NAMALWA (cell line): ENCODE results near the gene BTBD19.
"Not testable (repeated sequence)": the region's sequence is repeated elsewhere in the genome, so short reads cannot be mapped to it uniquely, and the experiment has no call there.

Experiments used
- DNase-seq: peaks from one replicate; pipeline ENCODE4 v3.0.0-alpha.2; 2015; ENCODE audit warnings: low spot score

Gene BTBD19

GRCh38 chr1:44788120-44788860, 20.0 kb upstream of the BTBD19 start, which contains the start of gene BEST4:
Gene BEST4, minus strand, starts transcription at chr1:44788170. Its CDS starts 465 bp downstream, at chr1:44787705.
- no peak for DNase-seq

DNA sequence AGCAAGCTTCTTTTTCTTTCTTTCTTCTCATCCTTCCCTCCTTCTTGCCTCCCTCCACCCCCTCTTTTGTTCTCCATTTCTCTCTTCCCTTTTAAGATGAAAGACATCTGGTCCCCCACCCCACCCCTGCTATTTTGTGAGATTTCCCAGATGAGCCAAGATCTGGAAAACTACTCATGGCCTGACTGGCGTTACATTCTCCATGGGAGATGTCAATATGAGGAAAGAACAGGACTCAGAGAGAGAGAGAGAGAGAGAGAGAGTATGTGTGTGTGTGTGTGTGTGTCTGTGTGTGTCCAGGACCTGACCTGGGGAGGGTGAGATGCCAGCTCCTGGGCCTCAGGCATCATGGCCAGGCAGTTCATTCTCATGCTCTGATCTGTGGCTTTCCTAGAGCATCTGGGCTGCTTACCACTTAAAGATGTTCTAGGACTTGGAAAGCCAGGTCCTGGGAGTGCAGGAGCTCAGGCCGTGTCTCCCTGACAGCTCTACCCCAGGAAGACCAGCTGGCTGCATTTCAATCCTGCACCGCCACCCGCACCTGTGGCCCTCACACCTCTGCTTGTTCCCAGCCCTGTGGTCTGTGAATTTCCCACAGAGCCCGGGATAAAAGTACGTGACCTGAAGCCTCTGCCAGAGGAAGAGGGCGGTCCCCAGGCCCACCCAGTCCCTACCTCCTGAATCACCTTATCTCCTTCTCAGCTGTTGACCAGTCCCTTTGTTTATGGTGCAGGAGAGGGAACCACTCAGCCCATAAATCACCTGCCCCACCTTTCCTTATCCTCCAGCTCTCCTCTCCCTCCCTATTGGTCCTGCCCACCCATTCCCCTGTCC, 17.1 kb upstream of the BTBD19 start:
- DNase-seq, result no peak

GRCh38 chr1:44792736-44793502, 15.4 kb upstream of the BTBD19 start:
- DNase-seq, result no peak

DNA sequence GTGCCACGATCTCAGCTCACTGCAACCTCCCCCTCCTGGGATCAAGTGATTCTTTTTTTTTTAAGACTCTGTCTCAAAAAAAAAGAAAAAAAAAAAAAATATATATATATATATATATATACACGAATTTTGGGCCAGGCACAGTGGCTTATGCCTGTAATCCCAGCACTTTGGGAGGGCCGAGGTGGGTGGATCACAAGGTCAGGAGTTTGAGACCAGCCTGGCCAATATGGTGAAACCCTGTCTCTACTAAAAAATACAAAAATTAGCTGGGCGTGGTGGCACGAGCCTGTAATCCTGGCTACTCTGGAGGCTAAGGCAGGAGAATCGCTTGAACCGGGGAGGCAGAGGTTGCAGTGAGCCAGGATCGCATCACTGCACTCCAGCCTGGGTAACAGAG, 10.4 kb upstream of the BTBD19 start:
- not testable (repeated sequence) for DNase-seq

DNA sequence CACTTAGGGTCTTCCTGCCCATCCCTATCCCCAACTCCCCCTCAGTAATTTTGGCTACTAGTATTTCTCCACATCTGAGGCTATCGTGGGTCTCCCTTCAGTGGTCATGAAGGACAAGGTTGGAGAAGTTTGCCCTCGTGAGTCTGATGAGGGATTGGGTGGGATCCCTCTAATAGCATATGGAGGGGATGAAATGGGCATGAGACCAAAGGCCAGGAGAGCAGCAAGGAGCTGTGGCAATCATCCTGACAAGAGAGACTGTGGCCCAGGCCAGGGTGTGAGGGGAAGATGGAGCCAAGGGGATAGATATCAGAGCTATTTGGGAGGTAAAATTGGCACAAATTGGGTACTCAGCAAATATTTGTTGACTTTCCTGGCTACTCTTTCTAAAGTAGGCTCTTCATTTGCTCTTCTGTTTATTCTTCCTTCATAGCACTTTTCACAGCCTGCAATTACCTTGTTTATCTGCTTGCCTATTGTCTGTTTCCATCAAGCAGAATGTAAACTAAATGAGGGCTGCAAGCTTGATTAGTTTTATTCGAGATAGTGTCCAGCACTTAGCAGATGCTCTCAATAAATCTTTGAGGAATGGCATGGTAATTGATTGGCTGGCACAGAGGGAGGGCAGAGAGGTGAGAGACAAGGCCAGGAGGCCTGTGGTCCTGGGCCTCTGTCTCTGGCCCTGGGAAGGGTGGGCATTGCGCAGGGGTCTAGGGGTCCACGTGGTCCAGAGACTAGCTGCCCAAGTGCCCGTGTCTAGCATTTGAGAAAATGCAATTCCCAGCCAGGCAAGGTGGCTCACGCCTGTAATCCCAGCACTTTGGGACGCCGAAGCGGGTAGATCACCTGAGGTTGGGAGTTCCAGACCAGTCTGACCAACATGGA, 9.6 kb upstream of the BTBD19 start:
- no peak for DNase-seq

DNA sequence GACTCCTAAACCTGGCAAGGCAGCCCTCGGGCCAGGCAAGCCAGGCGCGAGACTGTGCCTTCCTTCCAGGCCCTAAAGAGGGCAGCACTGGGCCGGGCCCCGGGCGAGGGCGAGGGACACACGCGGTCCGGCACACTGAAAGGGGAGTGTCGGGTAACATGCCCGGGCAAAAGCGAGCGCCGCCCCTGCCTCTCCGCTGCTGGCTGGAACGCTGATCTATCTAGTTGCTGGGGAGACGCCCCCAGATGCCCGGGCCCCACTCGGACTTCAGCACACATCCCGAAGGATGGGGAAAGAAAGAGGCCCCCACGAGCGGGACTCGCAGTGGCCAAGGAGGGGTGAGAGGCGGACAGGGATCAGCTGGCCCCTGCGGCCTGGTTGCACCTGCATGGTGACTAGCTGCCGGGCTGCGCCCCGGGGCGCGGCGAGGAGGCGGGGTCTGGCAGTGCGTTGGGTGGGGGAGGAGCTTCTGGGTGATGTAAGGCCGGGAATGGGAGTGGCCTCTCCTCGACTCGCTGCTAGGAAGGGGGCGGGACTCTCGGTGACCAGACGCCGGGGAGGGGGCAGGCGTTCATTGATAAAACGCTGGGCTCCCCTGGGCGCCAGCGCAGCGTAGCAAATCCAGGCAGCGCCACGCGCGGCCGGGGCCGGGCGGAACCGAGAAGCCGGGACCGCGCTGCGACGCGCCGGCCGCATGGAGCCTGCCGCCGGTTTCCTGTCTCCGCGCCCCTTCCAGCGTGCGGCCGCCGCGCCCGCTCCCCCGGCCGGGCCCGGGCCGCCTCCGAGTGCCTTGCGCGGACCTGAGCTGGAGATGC, 8.3 kb upstream of the BTBD19 start, which contains the start of gene PLK3:
Gene PLK3 (plus strand): TSS at position 608 of the 815 bp plus-strand sequence. CDS start 87 bp downstream, at position 695.
- DNase-seq, result peak; percentile 97

- DNase-seq, result peak; percentile 26
These were observed 6.6 kb upstream of the BTBD19 start for GRCh38 chr1:44801491-44802305.

DNA sequence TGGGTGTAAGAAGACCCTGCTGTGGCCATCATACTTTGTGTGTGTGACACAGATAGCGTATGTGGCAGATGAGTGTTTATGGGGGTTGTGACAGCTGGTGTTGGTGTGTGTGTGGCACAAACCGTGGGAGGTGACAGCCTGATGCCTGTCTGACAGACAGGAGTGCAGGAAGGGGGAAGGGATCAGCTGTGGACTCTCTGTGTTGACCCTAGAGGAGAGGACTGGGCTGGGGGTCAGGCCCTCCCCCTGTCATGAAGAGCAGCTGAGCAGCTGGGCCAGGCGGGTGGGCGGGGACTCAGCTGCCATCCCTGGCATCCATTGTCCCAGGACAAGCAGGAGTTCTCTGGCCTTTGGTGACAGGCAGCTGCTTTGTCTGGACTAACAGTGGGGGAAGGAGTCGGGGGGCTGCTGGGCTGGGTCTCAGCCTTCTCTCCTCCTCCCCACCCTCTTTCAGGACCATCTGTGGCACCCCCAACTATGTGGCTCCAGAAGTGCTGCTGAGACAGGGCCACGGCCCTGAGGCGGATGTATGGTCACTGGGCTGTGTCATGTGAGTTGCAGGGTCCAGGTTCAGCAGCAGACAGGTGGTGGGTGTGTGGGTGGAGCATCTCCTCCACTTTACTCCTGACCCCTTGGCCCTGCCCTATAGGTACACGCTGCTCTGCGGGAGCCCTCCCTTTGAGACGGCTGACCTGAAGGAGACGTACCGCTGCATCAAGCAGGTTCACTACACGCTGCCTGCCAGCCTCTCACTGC, 5.8 kb upstream of the BTBD19 start:
- no peak for DNase-seq

GRCh38 chr1:44803062-44803311, 5.3 kb upstream of the BTBD19 start:
- DNase-seq, result no peak

DNA sequence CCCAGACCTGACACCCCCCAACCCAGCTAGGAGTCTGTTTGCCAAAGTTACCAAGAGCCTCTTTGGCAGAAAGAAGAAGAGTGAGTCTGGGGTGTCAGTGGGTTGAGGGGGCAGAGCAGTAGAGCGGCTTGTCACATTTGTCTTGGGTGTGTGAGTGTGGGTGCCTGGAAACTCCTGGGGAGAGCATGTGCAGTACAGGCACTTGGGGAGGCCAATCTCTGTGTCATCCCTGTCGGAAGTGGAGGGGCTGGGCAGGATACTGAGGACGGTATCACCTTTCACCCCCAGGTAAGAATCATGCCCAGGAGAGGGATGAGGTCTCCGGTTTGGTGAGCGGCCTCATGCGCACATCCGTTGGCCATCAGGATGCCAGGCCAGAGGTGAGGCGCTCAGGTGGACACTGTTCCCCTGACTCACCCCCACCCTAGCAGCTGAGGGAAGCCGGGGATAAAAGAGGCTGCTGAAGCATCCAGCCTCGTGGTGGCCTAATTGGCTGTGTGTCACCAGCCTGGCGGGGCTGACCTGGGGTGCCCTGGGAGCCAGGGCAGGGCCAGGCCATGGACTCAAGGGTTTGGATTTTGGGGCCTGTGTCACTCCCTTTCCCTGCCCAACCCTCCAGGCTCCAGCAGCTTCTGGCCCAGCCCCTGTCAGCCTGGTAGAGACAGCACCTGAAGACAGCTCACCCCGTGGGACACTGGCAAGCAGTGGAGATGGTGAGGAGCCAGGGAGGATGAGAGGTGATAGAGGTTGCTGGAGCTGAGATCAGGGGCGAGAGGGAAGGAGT, 4.8 kb upstream of the BTBD19 start:
- no peak for DNase-seq

DNA sequence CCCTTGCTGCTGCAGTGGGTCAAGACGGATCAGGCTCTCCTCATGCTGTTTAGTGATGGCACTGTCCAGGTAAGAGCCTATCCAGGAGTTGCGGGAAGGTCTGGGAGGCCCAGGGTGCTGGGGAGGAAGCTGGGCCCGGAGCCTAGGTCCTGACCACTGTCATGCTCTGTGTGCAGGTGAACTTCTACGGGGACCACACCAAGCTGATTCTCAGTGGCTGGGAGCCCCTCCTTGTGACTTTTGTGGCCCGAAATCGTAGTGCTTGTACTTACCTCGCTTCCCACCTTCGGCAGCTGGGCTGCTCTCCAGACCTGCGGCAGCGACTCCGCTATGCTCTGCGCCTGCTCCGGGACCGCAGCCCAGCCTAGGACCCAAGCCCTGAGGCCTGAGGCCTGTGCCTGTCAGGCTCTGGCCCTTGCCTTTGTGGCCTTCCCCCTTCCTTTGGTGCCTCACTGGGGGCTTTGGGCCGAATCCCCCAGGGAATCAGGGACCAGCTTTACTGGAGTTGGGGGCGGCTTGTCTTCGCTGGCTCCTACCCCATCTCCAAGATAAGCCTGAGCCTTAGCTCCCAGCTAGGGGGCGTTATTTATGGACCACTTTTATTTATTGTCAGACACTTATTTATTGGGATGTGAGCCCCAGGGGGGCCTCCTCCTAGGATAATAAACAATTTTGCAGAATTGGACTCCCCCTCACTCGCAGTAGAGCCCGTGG, 2.9 kb upstream of the BTBD19 start:
- no peak for DNase-seq

GRCh38 chr1:44806025-44806703, 2.2 kb upstream of the BTBD19 start:
- DNase-seq, result no peak

DNA sequence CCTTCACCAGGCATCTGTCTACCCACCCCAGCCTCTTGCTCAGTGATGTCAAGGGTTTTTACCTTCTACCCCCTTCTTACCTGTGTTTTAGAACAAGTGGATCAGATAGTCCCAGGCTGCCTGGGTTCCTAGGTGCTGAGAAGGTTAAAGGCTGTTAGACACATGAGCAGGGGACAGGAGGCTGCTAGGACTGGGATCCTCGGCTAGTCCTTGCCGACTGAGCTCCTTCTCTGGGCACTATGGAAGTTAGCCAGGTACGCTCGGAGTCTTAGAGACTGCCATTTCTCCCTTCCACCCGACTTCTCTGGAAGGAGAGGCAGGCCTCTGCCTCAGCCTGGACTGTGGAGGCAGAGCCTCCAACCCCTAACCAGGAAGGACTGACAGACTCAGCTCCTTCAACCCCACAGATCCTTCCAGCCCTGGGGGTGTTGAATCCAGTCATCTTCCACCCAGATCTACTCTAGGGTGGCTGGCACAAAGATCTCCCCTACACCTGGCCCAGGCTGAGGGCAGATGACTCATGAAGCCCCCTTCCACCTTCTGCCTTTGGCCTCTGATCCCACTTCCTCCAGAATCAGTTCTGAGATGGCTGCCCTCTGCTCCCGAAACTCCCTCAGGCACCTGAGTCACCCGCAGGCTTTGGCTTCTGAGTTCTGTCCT, 1.5 kb upstream of the BTBD19 start, which contains the start of gene DYNLT4:
Gene DYNLT4 (minus strand): TSS at position 648 of the 660 bp plus-strand sequence. CDS start 683 bp downstream, outside the sequence.
- DNase-seq, result no peak

- peak; percentile 61 for DNase-seq
These were observed 810 bp upstream of the BTBD19 start for GRCh38 chr1:44807364-44808062.
